Measurements from ENCODE around the gene F11. TPM values are rescaled to one million over a fixed set of nuclear protein-coding genes. Genes with fewer than 3 reads are reported as not detected.

F11 gene
- total and polyA plus RNA-seq, 2 donors (not counting 3 experiments of a cell fraction or from before 2014, with no cell fraction given), result not detected

DNA sequence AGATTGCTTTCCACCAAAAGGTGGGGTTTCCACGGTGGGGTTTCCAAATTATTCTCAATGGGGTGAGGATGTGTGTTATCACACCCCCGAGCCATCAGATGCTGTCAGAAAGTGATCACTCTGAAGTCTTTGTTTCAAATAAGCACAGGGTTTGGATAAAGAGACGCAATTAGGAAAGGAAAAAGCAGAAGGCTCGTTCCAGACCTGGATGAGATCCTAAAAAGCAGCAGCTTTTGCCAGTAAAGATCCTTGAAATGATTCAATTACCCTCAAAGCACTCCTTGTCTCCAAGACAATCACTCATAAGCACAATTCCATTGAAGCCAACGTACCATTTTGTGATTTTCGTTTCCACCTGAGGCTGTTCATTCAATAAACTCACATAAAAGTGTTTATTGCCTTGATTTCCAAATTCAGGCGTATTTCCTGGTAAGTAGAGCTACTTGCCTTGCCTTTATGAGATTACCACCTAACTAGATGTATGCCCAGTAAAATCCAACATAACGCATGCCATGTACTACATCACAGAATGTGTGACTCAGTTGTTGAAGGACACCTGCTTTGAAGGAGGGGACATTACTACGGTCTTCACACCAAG, 5.2 kb downstream of the F11 start:
- Histone ChIP-seq H3K36me3 (ENCODE audit: control insufficient read depth in 2 of 2, extremely low read depth in 1 of 2, insufficient read depth in 2 of 2, low read length in 2 of 2) (no peaks in the 10 kb centered on the region), H3K27me3 (ENCODE audit: control insufficient read depth in 2 of 2, insufficient read depth in 2 of 2, low read length in 2 of 2) (no peaks in the 10 kb centered on the region), H3K4me1 (ENCODE audit: control insufficient read depth, extremely low read depth, insufficient read depth, low read length) (no peaks in the 10 kb centered on the region), H3K79me2 (ENCODE audit: control insufficient read depth, insufficient read depth, low read length) (no peaks in the 10 kb centered on the region), H3K9me3 (replicated peaks; ENCODE audit: control insufficient read depth, insufficient read depth, low read length) (no peaks in the 10 kb centered on the region), H3K27ac (ENCODE audit: insufficient read depth, low read depth, low read length) (no peak overlapping the region), H3K9me1 (replicated peaks; ENCODE audit: control insufficient read depth, extremely low read depth, insufficient read depth, low read length) (no peaks in the 10 kb centered on the region), H3K4me3 (replicated peaks in 1 of 3; ENCODE audit: insufficient read depth in 1 of 3, low read depth in 1 of 3, low read length in 3 of 3) (no peak overlapping the region), H3K4me2 (ENCODE audit: insufficient read depth, low read length) (no peak overlapping the region), H4K20me1 (replicated peaks; ENCODE audit: control insufficient read depth, extremely low read depth, insufficient read depth, low read length) (no peaks in the 10 kb centered on the region), H2AFZ (ENCODE audit: low read depth, low read length) (no peak overlapping the region), H3K9ac (replicated peaks; ENCODE audit: extremely low read depth, insufficient read depth, low read length) (no peak overlapping the region)
- TF ChIP-seq, protein P1, sequence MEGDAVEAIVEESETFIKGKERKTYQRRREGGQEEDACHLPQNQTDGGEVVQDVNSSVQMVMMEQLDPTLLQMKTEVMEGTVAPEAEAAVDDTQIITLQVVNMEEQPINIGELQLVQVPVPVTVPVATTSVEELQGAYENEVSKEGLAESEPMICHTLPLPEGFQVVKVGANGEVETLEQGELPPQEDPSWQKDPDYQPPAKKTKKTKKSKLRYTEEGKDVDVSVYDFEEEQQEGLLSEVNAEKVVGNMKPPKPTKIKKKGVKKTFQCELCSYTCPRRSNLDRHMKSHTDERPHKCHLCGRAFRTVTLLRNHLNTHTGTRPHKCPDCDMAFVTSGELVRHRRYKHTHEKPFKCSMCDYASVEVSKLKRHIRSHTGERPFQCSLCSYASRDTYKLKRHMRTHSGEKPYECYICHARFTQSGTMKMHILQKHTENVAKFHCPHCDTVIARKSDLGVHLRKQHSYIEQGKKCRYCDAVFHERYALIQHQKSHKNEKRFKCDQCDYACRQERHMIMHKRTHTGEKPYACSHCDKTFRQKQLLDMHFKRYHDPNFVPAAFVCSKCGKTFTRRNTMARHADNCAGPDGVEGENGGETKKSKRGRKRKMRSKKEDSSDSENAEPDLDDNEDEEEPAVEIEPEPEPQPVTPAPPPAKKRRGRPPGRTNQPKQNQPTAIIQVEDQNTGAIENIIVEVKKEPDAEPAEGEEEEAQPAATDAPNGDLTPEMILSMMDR (IDR thresholded peaks at IDR 0.05; ENCODE audit: extremely low read depth in 1 of 2, insufficient read depth in 1 of 2, low read depth in 1 of 2, low read length in 2 of 2), result no peak
- TF ChIP-seq FOS (IDR thresholded peaks at IDR 0.05; ENCODE audit: borderline replicate concordance, insufficient read depth, low read length) (no peak), MYC (IDR thresholded peaks at IDR 0.05; ENCODE audit: low read depth, low read length) (no peak), GATA2 (IDR thresholded peaks at IDR 0.05; ENCODE audit: insufficient read depth, insufficient read length, low read depth, low read length) (no peak), JUN (IDR thresholded peaks at IDR 0.05; ENCODE audit: borderline replicate concordance, insufficient read depth, insufficient read length, low read depth) (no peak), EZH2 (IDR thresholded peaks at IDR 0.05; ENCODE audit: borderline replicate concordance, low read depth, low read length, severe bottlenecking) (no peak), POLR2AphosphoS5 (IDR thresholded peaks at IDR 0.05; ENCODE audit: insufficient read depth, low read depth, low read length) (no peak), POLR2A (IDR thresholded peaks at IDR 0.05; ENCODE audit: low read depth, low read length) (no peak)
- TF ChIP-seq, protein P2, sequence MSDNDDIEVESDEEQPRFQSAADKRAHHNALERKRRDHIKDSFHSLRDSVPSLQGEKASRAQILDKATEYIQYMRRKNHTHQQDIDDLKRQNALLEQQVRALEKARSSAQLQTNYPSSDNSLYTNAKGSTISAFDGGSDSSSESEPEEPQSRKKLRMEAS (IDR thresholded peaks at IDR 0.05; ENCODE audit: insufficient read depth, insufficient read length), result no peak
- dilution Hi-C loops (cut with MboI; ENCODE audit: extremely low pct_ligation_motif_present, low sequenced_read_pairs), result no loop called here
- ChIA-PET POLR2A (no interaction called here), CTCF (no interaction called here)
- no TSS peak for BruUV-seq (replicated peaks)
- intact Hi-C loops (cut with micrococcal nuclease), result no loop called here
- DNase-seq (ENCODE audit: low read depth, low spot score) (no peak), FAIRE-seq (no peak)
